Cerebellar cortex (tissue), 1 donor: ENCODE measurements around the gene OPN1MW.
A peak's percentile ranks its signal among the peaks of the same experiment; 100 is the strongest.
"Not testable (repeated sequence)": the region's sequence is repeated elsewhere in the genome, so short reads cannot be mapped to it uniquely, and the experiment has no call there.

ENCODE experiments used
- DNase-seq: peaks from one replicate; pipeline ENCODE4 v3.0.0-alpha.2; 2015; ENCODE audit warnings: low spot score

OPN1MW gene

DNA sequence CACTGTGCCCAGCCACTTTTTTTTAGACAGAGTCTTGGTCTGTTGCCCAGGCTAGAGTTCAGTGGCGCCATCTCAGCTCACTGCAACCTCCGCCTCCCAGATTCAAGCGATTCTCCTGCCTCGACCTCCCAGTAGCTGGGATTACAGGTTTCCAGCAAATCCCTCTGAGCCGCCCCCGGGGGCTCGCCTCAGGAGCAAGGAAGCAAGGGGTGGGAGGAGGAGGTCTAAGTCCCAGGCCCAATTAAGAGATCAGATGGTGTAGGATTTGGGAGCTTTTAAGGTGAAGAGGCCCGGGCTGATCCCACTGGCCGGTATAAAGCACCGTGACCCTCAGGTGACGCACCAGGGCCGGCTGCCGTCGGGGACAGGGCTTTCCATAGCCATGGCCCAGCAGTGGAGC, at the start of gene OPN1MW:
OPN1MW (plus strand) TSS at position 301 of the 400 bp plus-strand sequence; CDS start at position 383, 82 bp downstream.
- DNase-seq: not testable (repeated sequence)

DNA sequence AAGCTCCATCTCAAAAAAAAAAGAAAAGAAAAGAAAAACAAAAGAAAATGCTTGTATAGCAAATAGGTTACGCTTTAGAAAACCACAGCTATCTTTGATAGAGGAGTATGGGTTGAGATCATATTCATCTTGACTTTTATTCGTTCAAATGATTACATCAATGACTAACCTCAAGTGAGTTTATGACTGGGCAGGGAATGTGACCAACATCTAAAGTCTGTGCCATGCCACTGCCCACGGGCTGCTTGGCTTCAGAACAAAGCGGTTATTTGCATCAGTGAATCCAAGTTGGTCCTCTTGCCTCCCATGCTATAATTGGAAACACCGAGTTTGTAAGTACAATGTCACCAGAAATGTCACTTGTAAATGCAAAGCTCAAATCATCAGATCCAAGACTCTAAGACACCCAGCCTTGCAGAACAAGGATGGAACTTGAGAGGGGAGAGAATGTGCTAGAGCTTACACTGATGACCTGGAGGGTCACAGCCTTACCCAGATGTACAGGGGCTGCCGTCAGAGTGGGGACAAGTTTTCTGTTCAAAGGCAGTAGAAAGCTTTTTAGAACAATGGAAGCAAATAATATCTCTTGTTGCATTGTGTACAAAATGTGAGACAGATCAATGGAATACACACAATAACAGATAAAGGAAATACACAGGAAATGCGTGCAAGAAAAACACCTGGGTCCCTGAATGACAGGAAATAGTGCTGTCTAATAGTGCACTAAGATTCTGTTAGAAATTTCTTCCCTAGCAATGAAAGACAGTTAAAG, 46.8 kb upstream of the OPN1MW start:
- DNase-seq: no peak

DNA sequence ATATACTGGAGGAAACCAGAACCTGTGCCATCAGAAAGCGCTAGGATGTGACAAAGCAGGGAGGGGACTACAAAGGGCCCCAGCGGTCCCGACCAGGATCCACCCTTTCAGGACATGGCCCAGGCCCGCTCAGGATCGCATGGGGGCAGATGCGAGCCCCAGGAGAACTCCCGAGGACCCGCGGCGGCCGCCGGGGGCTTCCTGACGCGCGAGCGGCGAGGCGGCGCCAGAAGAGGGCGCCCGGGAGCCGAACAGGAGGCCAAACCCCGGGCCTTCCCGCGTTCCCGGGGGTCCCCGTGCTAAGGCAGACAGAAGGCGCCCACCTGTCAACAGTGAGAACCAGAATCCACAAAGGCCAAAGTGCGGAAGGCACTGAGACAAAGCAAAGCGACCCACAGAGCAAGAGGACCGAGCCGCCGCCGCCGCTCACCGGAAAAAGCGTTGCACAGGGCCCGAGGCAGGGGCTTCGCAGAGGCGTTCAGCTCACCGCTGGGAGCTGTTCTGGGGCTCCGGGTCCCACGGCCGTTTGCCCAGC, 45.7 kb upstream of the OPN1MW start:
- DNase-seq: peak; percentile 26

DNA sequence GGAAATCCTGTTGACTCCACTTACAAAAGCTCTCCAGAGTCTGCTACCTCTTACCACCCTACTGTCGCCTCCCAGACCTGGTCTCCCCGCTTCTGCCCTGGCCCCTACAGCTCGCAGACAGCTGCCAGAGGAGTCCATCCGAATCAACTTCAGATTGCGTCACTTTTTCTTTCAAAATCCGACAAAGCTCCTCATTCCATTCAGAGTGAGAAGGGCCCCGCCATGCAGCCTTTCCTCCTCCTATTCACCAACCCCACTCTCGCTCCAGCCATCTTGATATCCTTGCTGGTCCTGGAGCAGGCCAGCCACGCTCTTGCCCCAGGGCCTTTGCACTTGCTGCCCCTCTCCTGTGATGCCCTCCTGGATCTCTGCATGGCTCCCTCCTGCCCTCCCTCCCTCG, 43.5 kb upstream of the OPN1MW start:
- DNase-seq: no peak

DNA sequence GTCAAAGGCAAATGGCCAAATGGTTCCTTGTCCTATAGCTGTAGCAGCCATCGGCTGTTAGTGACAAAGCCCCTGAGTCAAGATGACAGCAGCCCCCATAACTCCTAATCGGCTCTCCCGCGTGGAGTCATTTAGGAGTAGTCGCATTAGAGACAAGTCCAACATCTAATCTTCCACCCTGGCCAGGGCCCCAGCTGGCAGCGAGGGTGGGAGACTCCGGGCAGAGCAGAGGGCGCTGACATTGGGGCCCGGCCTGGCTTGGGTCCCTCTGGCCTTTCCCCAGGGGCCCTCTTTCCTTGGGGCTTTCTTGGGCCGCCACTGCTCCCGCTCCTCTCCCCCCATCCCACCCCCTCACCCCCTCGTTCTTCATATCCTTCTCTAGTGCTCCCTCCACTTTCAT, 42.2 kb upstream of the OPN1MW start:
- DNase-seq: no peak

DNA sequence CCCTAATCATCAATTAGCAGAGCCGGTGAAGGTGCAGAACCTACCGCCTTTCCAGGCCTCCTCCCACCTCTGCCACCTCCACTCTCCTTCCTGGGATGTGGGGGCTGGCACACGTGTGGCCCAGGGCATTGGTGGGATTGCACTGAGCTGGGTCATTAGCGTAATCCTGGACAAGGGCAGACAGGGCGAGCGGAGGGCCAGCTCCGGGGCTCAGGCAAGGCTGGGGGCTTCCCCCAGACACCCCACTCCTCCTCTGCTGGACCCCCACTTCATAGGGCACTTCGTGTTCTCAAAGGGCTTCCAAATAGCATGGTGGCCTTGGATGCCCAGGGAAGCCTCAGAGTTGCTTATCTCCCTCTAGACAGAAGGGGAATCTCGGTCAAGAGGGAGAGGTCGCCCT, 41.7 kb upstream of the OPN1MW start:
- DNase-seq: no peak

DNA sequence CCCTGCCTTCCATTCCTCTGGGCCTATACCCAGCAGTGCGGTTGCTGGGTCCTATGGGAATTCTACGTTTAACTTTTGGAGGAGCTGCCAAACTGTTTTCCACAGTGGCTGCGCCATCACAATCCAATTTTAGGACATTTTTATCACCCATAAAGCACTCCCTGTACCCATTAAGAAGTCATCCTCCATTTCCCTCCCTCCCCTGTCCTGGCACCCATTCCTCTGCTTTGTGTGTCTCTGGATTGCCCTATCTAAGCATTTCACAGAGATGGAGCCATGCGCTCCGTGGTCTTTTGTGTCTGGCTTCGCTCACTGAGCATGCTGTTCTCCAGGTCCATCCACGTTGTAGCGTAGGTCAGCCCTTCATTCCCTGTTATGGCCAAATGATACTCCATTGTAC, 40.0 kb upstream of the OPN1MW start:
- DNase-seq: no peak

DNA sequence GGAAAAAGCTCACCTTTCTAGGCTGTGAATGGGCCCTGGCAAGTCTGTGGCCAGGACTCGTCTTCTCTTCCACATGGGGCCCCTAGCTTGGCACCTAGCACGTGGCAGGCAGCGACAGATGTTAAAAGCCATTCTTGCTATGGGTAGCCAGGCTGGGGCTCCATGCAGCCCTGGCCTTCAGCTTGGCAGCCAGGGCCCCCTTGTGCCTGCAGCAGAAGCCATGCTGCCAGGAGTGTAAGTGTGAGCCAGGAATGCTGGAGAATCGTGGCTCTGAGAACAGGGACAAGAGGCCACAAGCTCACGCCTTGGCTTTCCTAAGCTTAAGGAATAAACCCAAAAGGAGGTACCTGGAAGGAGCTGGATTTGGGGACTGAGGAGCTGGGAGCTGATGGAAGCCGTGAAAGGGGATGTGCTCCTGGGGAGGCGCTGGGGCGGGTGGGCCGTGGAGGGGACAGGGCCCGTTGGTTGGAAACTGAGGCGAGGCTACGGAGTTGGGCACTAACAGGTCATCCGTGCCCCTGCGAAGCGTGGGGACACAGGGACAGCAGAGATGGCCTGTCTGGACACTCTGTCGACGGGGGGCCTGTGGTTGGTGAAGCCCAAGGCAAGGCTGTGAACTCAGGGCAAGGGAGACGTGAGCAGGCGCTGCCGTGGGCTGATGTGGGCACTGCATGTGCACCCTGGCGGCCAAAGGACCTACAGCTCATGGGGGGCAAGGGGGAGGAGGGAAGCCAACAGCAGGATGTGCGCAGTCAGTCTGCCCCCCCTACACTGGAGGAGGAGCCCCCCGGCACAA, 39.2 kb upstream of the OPN1MW start:
- DNase-seq: no peak

DNA sequence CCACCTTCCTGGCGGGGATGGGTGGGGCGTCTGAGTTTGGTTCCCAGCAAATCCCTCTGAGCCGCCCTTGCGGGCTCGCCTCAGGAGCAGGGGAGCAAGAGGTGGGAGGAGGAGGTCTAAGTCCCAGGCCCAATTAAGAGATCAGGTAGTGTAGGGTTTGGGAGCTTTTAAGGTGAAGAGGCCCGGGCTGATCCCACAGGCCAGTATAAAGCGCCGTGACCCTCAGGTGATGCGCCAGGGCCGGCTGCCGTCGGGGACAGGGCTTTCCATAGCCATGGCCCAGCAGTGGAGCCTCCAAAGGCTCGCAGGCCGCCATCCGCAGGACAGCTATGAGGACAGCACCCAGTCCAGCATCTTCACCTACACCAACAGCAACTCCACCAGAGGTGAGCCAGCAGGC, 38.4 kb upstream of the OPN1MW start, which contains the start of gene OPN1LW:
OPN1LW (plus strand) TSS at position 234 of the 400 bp plus-strand sequence; CDS start at position 275, 41 bp downstream.
- DNase-seq: not testable (repeated sequence)

DNA sequence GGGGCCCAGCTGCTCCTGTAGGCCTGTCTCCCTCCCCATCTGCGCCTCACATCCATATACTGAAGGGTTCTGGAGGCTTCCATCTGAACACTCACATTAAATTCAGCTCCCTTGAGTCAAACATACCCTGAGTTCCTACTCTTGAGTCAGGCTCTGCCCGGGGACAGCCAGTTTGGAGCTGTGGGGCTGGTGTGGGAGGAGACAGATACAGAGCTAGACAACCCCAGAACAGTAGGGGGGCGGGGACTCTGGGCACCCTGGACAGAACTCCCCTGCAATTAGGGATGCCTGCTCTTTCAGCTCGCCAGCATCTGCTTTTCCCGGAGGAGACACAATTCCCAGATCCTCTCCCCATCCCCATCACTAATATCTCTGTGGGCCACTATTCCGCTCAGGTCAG, 31.4 kb upstream of the OPN1MW start:
- DNase-seq: not testable (repeated sequence)

DNA sequence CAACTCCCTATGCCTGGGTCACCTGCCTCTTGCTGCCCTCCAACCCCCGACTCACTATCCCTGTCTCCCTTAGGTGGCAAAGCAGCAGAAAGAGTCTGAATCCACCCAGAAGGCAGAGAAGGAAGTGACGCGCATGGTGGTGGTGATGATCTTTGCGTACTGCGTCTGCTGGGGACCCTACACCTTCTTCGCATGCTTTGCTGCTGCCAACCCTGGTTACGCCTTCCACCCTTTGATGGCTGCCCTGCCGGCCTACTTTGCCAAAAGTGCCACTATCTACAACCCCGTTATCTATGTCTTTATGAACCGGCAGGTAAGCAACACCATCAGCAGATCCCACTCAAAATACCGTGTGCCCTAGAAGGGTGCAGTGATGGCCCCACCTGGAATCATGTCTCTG, 26.2 kb upstream of the OPN1MW start:
- DNase-seq: not testable (repeated sequence)

DNA sequence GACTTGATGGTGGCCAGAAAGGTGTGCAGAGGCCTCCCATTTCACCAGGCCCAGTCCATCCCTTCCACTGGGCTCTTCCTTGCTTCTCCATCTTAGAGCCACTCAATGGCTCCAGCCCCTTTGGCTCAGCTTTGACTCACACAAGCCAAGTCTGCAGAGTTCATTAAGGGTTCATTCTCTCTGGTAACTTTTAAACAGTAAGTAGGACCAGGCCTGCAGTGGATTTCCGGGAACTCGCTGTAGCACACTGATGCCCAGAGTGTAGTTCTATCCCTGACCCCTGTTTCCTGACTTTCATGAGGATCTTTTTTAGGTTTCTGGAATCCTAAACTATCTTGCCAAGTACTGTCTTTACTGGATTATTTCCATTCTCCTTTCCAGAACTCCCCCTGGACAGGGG, 25.2 kb upstream of the OPN1MW start:
- DNase-seq: not testable (repeated sequence)

DNA sequence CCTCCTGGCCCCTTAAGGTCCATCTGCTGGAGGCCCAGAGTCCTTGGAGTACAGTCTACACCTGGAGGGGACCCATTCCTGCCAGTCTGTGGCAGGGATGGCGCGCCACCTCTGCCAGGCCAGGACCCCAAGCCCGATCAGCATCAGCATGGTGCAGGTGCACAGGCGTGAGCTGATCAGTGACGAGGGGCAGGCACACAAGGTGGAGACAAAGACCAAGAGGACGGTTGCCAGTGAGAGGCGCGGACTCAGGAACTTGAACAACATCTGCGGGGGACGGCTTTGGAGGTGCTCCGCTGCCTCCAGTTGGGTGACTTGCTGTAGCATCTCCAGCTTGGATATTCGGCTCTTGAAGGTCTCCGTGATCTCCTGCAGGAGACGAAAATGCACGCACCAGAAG, 23.1 kb upstream of the OPN1MW start:
- not testable (repeated sequence) for DNase-seq

DNA sequence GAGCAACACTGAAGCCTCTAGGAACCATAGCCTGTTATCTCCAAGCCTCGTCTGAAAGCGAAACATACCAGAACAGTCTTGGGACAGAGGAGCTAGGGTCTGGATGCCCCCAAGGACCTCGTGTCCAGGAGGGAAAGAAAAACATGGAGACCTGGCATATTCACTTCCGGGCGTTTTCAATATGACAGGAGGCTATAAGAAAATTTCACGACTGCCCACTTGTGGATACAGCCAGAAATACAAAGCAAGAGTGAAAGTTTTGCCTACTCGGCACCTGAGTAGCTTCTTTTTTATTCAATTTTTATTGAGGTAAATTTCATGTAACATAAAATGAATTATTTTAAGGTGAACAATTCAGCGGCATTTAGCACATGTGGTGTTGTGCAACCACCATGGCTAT, 17.5 kb upstream of the OPN1MW start:
- DNase-seq: not testable (repeated sequence)

DNA sequence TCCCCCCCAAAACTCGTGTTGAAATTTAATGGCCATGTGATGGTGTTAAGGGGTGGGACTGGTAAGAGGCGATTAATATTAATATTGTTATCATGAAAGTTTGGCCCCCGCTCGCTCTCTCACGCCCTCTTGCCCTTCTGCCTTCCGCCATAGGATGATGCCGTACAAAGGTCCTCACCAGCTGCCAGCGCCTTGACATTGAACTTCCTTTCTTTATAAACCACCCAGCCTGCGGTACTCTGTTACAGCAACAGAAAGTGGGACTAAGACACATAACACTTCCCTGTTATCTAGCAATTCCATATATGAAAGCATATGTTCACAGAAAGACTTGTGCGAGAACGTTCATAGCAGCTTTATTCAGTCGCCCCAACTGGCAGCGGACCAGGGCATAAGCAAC, 14.0 kb upstream of the OPN1MW start:
- DNase-seq: not testable (repeated sequence)

DNA sequence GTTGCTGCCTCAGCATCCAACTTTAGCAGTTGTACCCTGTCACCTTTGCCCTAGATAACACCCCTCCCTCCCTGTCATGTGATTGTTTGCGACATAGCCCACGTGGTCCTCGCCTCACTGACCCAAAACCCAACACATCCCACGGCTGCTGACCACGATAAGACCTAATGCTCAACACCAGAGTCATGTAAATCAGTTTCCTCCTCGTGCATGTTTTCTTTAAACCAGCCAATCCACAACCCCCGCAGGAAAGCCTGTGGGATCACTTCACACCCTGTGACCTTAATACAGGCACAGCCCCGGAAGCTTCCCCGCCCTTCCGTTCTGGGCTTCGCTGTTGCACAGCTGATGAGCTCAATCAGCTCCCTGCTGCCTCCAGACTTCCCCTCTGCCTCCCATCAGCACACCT, 9.9 kb upstream of the OPN1MW start:
- not testable (repeated sequence) for DNase-seq

DNA sequence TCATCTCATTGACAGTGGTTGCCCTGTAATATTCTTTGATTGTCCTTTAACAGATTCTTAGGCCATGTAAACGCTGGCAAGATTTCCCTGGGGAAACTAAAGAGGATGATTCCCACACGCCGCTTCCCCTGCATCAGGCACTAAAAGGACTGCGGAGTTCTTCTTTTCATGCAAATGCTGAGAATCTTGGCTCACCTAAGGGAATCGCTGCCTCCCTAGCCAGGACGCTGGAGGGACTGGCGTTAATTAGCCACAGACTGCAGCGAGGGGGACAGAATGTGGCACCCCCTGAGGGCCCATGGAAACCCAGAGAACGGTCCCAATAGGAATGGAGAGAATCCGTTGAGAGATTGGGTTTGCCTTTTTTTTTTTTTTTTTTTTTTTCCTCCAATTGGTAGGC, 8.0 kb upstream of the OPN1MW start:
- DNase-seq: not testable (repeated sequence)

DNA sequence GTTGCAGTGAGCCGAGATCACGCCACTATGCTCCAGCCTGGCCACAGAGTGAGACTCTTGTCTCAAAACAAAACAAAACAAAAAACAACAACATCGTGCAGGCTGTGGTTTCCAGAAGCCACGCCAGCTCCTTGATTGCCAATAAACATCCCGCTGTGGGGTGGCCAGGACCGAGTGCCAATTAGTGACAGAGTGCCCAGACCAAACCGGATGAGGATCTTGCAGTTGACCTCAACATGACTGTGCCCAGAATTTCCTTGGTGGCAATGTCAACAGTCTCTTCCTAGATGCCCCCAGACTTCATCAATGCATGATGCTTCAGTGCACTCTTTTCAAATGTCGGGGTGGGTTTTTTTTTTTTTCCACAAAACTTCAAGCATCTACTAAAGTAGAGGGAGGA, 1.4 kb downstream of the OPN1MW start:
- not testable (repeated sequence) for DNase-seq

DNA sequence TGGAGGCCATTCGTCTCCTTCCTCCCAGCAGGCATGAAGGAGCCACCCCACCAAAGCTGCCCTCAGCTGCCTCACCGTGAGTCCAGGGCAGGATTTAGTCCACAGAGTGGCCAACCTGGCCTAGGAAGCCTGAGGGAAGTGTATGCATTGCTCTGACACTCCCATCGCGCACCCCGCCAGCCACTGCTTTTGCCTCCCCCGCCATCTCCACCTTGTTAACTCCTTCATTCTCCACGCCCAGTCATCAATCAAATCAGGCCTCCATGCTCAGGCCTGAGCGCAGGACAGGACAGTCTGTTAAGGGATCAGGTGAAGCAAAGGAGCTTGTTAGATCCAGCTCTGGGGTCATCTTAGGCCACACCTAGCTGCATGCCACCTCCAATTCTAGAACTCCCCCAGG, 10.4 kb downstream of the OPN1MW start:
- DNase-seq: not testable (repeated sequence)

DNA sequence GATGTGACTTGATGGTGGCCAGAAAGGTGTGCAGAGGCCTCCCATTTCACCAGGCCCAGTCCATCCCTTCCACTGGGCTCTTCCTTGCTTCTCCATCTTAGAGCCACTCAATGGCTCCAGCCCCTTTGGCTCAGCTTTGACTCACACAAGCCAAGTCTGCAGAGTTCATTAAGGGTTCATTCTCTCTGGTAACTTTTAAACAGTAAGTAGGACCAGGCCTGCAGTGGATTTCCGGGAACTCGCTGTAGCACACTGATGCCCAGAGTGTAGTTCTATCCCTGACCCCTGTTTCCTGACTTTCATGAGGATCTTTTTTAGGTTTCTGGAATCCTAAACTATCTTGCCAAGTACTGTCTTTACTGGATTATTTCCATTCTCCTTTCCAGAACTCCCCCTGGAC, 11.9 kb downstream of the OPN1MW start:
- not testable (repeated sequence) for DNase-seq

DNA sequence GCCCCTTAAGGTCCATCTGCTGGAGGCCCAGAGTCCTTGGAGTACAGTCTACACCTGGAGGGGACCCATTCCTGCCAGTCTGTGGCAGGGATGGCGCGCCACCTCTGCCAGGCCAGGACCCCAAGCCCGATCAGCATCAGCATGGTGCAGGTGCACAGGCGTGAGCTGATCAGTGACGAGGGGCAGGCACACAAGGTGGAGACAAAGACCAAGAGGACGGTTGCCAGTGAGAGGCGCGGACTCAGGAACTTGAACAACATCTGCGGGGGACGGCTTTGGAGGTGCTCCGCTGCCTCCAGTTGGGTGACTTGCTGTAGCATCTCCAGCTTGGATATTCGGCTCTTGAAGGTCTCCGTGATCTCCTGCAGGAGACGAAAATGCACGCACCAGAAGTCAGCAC, 14.1 kb downstream of the OPN1MW start:
- not testable (repeated sequence) for DNase-seq

DNA sequence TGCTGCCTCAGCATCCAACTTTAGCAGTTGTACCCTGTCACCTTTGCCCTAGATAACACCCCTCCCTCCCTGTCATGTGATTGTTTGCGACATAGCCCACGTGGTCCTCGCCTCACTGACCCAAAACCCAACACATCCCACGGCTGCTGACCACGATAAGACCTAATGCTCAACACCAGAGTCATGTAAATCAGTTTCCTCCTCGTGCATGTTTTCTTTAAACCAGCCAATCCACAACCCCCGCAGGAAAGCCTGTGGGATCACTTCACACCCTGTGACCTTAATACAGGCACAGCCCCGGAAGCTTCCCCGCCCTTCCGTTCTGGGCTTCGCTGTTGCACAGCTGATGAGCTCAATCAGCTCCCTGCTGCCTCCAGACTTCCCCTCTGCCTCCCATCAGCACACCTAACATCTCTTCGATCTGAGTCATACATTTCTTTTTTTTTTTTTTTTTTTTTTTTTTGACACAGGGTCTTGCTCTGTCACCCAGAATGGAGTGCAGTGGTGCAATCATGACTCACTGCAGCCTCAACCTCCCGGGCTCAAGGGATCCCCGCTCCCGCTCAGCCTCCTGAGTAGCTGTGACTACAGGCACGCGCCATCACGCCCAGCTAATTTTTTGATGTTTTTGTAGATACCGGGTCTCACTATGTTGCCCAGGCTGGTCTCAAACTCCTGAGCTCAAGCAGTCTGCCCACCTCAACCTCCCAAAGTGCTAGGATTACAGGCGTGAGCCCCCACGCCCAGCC, 27.4 kb downstream of the OPN1MW start:
- not testable (repeated sequence) for DNase-seq
